ENCODE measurements around the gene HOXD3.

- no peak for TF ChIP-seq EZH2 (IDR thresholded peaks at IDR 0.05)
- TF ChIP-seq POLR2AphosphoS5 (IDR thresholded peaks at IDR 0.05; ENCODE audit: borderline replicate concordance, low read depth, low read length) = no peak
These were observed 9.8 kb upstream of the HOXD3 start for GRCh38 chr2:176147210-176147799.
